GM18861 (cell line): ENCODE data around the gene CALML3.

Source experiments
- ATAC-seq: cut with Tn5 transposase; IDR thresholded peaks from one replicate; pipeline ENCODE4 v1.9.1; 2021; ENCODE audit not compliant: unreplicated experiment

CALML3 gene

GRCh38 chr10:5523796-5524574, 776 bp upstream of the CALML3 start:
- ATAC-seq: no peak

GRCh38 chr10:5525561-5526341, 990 bp downstream of the CALML3 start:
- no peak for ATAC-seq

- no peak for ATAC-seq
Measured at GRCh38 chr10:5526691-5527331, 2.0 kb downstream of the CALML3 start.

DNA sequence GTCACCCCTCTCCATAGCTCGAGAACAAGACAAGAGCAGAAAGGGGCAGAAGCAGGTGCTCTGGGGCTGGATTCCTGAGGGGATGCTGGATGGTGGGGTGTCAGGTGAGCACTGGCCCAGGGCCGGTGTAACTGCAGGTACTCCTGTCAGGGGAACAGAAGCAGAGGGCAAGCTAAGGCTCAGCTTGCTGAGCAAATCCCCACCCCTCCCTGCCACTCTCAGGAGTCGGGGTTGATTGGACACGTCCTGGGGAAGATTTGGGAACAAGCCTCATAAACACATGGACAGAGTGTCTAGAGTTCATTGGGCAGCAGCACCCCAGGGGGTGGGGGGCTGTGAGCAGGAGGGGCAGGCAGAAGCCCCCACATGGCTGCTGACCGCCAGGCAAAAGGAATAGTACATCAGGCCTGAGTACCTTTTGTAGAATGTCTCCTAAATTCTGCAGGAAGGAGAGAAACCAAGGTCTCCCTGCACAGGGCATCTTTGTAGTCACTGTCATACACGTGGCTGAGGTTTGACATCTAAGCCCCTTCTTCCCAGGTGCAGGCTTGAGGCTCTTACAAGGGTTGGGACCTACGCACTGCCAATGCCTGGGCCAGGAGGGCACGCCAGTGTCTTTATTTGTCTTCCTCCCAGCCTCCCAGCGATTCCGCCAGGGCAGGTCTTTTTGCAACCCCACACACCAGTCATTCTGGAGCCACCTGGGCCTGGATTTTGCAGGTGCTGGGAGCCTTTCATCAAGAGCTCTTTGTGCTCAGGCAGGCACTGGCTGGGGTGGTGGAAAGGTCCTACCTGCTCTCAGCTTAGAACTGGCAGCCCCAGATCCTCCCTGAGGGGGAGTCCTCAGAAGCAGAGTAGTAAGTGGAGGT, 2.8 kb downstream of the CALML3 start:
- ATAC-seq: no peak

GRCh38 chr10:5528989-5529701, 4.4 kb downstream of the CALML3 start:
- no peak for ATAC-seq

DNA sequence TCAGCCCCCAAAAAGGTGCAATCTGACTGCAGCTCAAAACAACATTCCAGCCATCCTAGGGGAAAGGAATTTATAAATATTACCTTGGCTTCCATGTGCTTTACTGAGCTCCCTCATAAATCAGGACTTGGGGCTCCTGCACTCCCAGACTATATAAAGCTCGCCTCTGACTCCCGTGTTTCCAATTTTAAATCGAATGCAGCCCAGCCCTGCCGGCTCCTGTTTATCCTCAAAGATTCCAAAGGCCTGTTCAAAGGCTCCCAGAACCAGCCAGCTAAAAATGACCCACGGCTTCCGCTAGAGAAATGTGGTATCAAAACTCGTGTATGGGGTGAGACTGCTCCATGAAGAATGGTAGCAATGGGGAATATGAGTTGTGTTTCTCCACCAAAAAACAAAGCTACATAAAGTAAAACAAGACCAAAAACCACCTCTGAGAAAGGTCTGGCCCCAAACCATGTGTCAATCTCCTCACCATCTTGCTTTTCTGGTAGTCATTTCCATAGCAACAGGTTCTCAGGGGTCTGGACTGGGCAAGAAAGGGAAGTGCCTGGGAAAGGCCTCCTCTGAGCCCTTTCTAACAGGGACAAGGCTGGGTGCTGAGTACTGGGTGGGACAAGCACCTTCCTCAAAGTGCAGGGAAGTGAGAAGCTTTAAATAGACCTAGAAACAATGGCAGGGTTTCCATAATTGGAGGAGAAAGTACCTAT, 5.1 kb downstream of the CALML3 start:
- no peak for ATAC-seq

DNA sequence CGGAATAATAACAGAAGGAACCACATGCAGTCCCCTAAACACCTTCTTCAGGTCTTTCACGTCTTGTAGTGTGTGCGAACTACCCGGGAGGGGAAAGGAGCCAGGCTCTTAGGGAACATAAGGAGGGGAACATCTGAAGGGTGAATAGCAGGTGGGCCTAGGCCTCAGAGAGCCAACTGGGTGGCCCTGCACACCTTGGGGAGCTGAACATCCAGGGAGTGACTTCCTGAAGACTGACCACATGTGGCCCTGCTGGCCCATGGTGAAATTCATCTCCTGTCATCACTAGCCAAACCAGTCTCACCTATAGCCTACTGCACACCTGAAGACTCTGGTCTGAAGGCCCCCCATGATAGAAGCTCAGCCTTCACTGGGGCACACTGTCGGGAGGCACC, 5.6 kb downstream of the CALML3 start:
- no peak for ATAC-seq

- ATAC-seq: no peak
Measured at GRCh38 chr10:5530846-5531557, 6.2 kb downstream of the CALML3 start.

DNA sequence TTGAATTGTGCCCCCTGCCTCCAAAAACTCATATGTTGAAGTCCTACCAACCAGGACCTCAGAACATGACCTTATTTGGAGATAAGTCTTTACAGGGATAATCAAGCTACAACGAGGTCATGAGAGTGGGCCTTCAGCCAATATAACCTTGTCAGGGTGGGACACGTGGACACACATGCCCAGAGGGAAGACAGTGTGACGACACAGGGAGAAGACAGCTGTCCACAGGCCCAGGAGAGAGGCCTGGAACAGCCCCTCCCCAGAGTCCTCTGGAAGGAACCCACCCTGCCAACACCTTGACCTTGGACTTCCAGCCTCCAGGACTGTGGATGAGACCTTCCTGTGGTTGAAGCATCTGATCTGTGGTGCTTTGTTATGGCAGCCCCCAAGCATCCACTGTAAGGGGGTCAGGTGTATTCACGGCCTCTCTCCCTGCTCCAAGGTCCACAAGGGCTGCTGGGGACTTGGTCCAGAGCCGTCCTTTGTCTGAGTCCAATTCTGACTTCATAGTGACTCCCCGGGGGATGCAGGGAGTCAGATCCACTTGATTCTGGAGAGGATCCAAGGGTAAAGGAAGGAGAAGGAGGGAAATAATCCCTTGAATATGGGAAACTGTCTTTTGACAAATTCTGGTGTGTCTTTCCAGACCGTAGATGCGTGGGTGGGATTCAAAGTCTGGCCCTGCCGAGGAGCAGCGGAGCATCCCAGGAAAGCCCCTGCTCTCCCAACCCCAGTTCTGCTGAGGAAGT, 7.0 kb downstream of the CALML3 start:
- ATAC-seq: no peak

- ATAC-seq: no peak
Measured at GRCh38 chr10:5532307-5532605, 7.5 kb downstream of the CALML3 start.

- ATAC-seq: no peak
Measured at GRCh38 chr10:5532618-5533097, 7.9 kb downstream of the CALML3 start.

DNA sequence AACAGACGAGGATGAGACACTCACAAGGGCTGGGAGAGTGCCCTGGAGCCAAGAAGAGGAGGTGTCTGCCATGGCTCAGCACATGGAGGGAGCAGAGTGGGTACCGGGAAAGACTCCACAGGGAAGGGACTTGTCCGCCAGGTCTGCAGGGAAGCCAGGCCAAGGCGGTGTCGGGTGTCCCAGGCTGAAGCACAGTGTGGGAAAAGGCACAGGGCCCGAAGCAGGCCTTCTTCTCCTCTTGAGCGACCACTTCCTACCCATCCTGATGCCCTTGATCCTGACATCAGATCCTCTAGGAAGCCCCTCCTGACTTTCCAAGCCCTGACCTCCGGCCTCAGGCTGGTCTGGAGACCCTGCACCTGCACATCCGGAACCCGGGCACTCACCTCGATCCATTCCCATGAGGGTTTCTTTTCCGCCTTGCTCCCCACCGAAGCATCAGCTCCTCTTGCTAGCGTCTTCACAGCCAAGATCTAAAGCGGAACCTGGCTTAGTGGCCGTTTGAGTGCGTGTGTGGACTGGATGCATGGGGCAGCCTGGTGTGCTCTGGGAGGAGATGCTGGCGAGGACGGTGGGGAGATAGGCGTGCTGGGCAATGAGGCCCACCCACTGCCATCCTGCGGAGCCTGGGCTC, 8.5 kb downstream of the CALML3 start:
- no peak for ATAC-seq

DNA sequence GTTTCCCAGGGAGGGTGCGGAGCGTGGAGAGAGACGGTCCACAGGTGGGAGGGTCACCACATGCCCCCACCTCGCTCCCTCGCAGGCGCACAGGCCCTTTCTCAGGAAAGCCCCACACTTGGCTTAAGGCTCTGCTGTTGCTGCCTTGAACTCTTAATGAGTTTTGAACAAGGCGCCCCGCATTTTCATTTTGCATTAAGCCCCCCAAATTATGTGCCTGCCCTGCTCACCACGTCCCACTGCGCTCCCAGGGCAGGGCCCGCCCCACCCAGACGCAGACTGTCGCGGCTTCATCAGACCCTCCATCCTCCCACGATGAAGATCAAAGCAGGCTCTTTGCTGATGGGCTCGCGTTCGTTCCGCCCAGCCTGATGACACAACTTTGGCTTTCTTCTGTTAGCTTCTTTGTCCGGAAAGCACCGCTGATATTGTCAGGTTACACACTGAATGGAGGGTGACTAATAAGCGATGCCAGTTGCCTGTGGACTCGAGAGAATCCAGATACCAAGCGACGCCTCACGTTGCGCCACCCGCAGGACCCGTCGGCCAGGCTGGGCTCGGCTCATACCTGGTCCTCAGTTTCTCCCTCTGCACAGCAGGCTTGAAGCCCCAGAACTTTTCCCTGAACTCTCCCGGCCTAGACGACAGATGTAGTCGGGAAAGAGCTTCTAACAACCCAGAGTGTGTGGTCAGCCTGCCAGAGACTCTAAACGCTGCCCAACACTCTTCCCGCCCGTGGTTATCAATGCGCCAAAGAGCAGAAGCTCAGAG, 9.5 kb downstream of the CALML3 start:
- no peak for ATAC-seq

GRCh38 chr10:5534880-5535856, 10.4 kb downstream of the CALML3 start:
- ATAC-seq: no peak

DNA sequence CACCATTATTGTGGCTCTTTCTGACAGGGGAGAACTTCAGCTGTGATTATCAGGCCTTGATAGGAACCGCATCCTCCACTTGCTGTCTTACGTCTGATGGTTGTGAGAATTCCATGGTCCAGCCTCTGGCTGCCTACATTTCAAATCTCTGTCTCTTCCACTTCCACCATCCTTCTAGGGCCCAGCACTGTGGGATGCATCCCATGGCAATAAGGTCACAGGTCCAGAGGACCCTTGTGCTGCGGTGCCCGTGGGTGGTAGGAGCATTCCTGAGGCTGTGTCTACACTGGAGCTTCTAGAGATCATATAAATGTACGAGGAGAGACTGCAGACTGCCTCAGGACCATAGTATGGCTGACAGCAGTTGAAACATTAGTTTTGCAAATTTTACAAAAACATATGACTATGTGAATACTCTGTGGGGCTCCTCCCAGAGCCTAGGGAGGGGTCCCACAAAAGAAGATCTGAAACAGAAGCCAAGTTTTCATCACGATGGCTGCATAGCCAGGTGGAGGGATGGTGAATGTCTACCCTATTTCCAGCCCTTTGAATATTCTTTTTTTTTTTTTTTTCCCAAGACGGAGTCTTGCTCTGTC, 11.8 kb downstream of the CALML3 start:
- no peak for ATAC-seq

GRCh38 chr10:5537684-5538083, 12.9 kb downstream of the CALML3 start:
- ATAC-seq: no peak
